Activated T-cell treated with anti-CD3 and anti-CD28 coated beads for 24 hours (primary cell): Measurements from ENCODE around the gene PTPRD.

Experiments used
- DNase-seq: peaks from one replicate; pipeline ENCODE4 v3.0.0-alpha.2; 2020; ENCODE audit warnings: low read depth

Gene PTPRD

DNA sequence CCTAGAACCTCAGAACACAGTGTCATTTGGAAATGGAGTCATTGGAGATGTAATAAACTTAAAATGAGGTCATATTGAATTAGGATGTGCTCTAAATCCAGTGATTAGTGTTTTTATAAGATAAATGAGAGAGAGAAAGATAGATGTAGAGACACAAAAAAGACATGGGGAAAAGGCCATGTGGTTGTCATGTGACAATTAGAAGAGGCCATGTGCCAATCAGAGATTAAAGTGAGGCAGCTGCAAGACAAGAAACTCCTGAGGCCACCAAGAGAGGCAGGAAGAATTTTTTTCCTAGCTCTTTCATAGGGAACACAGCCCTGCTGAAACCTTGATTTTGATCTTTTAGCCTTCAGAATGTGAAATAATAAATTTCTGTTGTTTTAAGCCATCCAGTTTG lies 1307.2 kb downstream of the PTPRD start:
- no peak for DNase-seq

DNA sequence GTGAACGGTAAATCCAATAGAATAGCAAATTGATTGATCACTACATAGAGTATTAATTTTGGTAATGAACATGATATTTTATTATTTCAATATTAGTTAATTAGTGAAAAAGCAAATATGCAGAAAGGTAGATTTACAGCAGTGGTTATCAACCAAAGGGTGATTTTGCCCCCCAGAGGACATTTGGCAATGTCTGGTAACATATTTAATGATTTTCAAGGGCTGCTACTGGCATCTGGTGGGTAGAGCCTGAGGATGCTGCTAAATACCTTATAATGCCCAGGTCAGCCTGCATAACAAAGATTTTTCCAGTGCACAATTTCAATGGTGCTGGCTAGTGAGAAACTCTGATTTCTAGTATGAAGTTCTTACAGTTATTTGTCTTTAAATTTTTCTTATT lies 1313.7 kb downstream of the PTPRD start:
- no peak for DNase-seq

DNA sequence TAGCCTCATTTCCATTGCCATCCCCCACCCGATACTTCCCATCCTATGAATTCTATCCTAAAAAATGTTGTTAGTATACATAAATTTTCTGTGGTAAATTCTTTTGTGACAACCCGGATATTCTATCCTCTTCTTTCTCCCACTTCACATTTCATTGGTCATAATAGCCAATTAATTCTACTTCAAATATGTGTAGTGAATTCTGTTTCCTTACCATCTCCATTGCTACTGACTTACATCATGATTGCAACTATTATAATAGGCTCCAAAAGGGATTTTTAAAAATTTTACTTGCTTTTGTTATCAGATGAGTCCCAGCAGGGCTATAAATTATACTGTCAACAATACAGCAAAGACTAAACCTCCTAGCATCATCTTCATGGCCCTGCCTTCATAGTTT lies 1326.8 kb downstream of the PTPRD start:
- DNase-seq, result no peak

DNA sequence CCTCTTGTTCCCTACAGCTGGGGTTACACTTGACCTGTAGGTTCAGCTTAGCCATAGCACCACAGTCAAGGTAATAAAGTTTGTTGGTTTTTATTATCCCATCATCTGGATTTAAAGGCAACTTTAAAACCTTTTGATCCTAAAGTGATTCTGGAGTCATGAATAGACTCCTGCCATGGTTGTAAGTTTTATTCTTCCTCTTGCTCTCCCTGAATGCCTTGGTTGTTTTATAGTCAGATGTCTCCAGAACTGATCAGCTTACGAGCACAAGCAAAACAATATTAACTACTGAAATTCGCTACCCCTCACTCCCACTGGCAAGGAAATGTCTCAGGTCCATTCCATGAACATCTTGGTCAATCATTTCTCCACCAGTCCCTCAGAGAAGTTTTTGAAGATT lies 1328.6 kb downstream of the PTPRD start:
- DNase-seq, result no peak

DNA sequence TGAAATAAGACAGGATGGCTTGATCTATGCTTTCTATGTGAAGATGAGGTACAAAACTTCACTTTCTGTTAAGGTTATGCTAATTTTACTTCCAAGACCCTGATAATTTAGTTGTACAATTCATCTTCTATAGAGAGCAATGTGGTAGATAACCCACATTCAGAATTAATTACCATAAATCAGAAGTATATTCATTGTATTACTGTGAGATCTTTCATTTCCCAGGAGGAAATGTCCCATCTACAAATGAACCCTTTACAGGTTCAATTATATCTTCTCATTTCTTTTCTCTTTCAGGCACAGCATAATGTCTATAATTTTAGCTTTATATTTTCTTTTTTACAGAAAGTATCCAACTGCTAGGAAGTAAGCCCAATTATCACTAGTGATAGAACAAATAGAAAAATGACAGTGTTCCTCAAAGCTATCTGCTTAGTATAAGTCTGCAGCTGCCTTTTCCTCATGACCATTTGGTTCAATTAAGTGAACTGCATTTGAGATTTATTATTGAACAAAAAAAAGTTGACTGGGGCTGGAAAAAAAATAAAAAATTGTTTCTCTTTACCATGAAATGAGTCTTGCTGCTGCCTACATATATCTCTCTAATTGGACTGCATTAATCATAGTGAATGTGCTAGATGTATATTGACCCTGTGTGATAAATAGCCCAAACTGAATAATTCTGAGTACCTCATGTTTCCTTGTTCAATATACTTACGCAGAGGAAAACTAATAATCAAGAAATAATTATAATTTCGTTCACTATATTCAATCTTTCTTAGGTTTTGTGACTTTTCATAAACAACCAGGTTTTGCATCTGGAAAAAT lies 1329.4 kb downstream of the PTPRD start:
- no peak for DNase-seq

DNA sequence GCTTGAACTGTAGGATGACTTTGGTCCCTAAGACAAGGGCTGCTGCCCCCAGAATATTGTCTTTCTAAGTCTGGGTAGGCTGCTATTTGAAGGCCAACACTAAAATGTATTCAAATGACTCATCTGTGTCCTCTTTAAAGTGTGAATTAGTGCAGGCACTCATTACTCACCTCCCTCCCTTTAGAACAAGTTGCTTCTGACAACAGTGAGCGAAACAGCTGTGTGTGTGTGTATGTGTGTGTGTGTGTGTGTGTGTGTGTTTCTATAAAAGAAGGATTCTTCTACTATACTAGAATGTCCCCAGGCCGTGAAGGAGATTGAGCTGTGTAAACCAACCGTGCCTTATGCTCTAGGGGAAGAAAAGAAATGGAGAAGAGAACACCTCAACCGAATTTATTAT lies 1337.2 kb downstream of the PTPRD start:
- DNase-seq, result no peak

DNA sequence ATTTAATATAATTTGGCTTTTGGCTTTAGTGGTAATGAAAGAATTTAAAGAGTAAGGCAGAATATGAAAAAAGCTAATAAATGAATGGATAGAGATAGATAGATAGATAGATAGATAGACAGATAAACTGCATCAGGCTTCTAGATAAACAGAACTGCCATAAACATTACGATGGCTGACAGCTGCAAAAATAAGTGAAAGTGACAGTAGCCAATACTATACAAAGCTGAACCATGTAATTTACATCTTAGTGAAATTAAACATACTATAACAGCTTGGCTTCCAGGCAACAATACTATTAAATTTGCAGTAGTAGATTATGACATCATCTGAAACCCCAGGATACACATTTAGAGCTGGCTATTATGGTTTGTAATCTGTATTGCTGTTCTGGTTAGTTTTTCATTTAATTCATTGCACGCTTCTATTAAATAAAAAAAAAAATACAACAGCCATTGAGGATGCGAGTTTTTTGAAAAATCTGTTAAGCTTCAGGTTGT lies 1354.8 kb downstream of the PTPRD start:
- no peak for DNase-seq

DNA sequence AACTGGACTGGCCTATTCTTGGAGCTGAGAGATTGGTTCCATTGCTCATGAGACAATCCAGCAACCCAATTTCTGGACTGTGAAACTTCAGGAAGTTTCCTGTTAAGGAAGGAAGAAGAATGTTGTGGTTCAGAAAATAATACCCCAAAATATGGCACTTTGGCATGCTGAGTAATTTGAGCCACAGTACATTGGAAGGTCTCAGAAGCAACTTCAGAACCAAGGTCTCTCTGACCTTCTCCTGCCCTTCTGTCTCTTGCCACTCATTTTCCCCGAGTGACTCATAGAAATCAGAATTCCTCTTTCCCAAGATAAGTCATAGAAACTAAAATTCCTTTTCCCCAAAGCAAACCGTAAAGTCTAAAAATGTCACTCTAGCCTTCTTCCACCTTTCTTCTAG lies 1366.1 kb downstream of the PTPRD start:
- no peak for DNase-seq

DNA sequence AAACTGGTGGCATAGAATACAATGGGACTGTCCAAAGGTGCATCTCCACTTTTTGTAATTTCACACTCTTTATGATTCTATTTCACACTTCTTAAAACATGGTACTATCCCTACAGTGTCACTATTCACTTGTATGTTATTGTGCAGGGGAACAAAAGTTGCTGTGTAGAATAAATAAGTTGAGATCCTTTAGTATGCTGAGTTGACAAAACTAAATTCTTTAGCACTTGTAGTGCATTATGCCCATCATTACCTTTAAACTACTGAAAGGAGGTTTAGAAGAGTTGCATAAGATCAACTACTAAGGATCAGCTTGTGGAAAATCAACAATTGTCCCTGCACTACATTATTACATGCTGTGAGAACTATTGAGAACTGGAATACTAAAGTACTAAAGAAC lies 1380.9 kb downstream of the PTPRD start:
- DNase-seq, result no peak

DNA sequence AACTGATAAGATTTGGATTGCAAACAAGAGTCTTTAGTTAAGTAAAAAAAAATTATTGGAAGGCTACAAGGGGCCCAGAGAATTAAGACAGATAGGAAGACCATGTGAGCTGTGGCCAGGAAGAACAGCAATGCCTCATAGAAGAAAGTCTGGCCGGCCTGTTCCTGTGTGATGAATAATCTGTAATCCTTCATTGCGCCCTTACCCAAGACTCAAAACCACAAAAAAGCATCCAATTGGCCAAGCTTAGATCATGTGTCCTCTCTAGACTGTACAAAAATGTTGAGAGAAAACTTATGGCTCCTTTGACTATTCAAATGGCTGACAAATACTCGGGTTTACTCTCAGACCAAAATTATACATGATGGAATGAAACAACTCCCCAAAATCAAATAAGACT lies 1383.5 kb downstream of the PTPRD start:
- no peak for DNase-seq

DNA sequence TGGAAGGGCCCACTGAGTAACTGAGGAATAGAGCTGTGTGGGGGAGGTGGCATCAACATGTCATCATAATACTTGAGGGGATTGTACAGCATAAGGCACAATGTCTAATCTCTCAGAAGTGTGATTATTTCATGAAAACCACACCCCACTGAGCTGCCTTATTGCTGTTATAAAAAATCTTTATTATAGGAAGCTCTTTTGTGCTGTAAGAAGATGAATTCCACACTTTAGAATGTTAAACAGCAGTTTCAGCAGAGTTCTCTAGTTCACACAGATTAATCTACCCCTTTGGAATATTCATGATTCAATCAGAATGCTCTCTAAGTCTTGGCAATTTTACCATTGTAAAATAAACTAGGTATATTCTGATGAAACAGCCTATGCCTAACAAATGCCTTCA lies 1389.6 kb downstream of the PTPRD start:
- DNase-seq, result no peak

DNA sequence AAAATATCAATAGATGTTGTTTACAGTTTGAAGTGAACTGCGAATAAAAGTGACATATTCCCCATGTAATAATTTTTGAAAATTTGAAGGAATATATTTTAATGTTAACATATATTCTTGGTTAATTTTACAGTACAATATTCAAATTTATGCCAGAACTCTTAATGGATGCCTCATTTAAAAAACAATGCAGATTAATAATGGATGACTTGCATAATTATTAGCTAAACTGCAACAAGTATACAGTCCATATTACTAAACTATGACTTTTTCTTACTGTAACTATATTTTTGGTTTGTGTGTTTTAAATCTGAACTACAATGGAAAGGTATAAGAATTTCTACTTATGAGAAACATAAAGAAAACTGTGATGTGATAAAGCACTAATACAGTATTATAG lies 1390.1 kb downstream of the PTPRD start:
- no peak for DNase-seq

DNA sequence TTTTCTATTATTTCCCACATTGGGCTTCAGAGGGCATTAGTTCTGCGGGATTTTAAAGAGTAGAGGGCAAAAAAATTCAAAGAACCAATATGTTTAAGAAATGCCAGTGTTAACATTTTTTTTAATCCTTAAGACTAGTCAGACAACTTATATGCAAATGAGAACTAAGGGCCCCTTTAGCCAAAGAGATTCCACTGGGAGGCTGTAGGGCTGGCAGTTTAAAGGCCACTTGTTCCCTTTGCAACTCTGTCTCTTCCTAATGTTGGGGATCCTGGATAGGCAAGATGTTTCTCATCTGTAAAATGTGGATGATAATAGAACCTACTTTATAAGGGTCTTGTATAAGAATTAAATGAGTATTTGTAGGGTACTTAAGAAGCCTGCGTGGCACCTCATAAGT lies 1395.9 kb downstream of the PTPRD start:
- DNase-seq, result no peak

DNA sequence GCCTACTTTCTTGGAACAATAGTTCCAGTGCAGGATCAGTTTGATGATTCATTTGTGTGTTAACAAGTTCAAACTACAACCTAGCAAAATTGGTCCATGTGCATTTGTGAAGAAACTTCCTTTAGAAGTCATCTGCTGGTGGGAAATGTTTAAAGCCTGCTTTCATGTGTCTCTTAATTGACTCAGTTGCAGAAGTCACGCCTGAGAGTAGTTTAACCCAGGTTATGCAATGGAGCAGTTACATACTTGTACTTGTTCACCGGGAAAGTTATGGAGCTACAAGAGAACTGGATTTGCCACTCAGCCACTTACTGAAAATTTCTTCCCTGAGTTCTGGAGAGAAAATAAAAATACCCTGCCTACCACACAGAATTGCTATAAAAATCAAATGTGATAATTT lies 1397.8 kb downstream of the PTPRD start:
- DNase-seq, result no peak

DNA sequence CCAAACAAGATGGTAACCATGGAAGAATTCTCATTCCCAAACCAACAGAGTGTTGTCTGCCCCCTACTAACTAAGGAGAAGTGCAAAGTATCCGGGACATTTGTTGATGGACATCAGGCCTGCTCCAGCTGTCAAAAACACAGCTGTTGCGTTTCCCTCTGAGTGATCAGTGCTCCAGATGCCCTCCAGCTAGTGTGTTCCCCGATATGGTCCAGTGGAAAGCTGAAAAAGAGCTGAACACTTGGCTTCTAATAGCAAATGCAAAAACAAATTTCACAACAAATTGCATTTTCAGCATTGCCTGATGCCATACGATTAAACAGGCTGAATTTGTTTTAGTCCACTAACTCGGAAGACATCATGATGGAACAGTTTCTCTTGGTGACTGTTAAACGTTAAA lies 1398.7 kb downstream of the PTPRD start:
- DNase-seq, result no peak

DNA sequence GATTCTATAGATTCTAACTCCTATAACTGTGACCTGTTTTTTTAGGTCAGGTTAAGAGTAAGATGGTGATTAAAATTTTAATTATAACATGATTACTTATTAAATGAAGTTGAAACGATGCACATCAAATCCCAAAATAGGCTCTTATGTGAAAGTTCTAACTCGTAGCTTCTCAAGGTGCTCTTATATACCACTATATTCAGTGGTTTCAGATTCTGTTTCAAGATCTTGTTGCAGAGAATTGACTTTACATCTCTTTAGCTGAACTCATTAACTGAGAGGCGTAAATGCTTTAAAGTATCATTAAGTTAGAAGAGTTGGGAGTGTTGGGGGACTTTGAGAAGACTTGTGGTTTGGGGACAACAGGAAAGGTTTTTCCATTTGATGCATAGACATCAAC lies 1399.8 kb downstream of the PTPRD start:
- no peak for DNase-seq

DNA sequence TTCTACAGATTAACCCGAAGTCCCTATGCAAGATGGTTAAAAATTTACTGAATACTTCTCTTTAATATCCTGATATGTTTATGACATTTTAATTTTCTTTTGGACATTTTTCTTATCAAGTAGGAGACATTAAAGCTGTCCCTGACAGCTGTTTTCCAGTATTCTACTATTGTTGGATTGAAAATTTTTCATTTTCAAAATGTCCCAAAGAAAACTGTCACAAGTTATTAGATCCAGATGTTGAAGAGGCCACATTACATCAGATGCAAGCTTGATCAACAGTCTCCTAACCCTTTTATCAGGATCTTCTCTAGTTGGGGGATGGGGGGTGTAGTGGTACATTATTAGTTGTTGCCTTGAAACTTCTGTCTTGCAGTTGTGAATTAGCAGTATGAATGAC lies 1410.5 kb downstream of the PTPRD start:
- DNase-seq, result no peak

DNA sequence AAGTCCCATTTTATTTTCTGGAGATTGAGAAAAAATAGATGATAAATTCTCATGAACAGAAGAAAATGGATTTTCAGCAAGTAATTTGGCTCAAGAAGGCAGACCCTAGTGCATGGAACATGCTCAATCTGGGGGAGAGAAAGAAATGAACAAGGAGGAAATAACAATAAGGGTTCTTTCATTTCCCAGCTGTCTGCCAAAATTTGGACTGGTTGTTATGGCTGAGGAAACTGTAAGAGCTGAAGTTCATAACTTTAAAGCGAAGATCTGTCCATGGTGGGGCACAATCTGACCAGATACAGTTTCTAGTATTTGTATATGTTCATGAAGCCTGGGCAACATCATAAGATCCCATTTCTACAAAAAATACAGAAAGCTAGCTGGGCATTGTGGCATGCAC lies 1426.7 kb downstream of the PTPRD start:
- no peak for DNase-seq

DNA sequence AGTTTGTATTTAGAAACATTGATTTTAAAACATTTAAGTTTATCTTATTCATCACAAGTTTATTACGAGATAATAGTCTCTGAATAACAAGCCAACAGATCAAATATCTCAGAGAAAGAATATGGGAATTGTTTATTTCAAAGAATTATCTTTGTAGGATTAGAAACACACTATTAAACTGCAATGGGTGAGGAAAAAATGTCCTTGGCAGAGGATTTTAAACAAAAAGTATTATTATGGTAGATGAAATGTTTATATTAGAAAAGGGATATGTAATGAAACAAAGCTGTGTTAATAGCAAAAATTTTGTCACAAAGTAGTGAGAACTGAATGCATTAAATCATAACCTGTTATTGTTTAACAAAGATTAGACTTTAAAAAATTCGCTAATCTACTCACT lies 1430.4 kb downstream of the PTPRD start:
- no peak for DNase-seq

DNA sequence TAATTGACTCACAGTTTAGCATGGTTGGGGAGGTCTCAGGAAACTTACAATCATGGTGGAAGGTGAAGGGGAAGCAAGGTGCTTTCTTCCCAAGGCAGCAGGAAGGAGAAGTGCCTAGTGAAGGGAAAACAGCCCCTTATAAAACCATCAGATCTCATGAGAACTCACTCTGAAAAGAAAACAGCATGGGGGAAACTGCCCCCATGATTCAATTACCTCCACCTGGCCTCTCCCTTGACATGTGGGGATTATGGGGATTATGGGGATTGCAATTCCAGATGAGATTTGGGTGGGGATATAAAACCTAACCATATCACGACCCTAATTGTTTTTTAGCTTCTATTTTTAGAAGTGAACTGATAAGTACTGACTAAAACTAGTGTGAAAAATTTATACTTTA lies 1435.7 kb downstream of the PTPRD start:
- DNase-seq, result no peak

DNA sequence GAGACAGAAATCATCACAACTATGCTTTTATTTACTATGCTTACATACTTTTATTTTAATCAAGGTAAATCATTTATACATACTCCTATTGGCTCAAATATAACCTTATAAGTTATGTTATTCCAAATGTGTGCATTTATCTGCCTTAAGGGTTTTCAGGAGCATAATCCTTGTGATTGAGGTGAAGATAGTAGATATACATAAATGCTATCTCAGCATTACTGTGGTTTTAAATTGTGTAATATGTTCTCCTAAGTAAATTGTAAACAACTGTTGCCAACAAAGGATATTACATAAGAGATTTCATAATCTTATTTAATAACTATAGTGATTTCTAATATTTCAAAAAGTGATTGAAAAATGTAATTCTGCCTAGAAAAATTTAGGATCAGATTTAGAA lies 1438.4 kb downstream of the PTPRD start:
- no peak for DNase-seq

DNA sequence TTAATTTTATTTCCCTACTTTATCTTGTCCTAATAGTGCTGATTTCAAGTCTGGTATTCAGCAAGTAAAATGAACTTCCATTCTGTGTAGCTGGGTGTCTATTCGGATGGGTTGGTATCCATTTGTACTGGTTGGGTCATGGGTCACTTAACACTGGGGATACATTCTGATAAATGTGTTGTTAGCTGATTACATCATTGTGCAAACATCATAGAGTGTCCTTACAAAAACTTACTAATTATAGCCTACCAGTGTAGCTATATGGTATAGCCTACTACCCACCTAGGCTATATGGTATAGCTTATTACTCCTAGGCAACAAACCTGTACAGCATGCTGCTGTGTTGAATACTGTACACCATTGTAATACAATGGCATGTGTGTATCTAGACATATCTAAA lies 1439.5 kb downstream of the PTPRD start:
- DNase-seq, result no peak

DNA sequence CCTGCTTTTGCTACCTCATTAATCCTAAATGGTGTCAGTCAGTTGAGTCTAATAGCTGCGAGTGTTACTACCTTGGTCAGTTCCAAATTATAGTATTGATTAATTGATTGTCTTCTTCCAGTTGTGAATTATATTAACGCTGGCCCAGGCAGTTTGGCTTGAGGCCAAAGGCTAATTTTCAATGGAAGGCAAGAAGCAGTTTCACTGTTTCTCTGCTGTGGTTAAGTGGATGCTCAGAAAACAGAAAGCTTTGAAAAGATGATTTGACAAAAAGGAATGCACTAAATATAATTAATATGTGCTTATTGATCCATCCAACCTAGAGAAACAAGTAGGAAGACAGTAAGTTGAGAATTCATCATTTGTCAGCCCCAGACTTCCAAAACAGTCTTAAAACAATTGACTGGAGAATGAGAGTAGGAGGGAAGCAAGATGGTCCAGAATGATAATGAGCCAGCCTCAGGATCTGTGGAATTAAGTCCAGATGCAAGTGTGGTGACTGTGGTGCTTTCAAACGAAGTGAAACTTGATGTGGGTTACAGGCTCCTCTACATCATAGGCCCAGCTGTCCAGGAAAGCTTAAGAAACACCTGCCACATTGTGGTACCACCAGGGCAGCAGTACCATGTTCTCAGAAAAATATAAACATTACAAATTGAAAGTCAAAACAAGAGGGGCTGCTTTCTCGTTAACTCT lies 1442.2 kb downstream of the PTPRD start:
- DNase-seq, result no peak

DNA sequence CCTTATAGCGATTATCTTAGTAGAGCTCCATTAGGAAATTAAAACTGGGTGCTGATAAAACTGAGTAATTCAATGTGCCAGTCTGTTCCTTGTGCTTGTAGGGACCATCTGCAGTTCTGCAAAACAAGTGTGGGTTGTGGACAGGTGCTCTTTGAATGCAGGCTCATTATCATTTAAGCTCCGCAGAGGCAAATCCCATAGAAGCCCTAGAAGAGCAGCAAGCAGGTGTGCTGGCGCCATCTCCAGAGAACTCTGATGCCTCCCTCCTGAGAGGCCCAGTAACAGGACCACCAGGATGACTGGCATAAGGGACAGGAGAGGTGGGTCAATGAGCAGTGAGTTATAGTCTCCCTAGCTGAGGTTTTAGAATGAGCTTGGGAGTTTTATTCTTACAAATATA lies 1470.8 kb downstream of the PTPRD start:
- no peak for DNase-seq
